K562 (cell line): ENCODE measurements around the gene ADM2. TPM values are rescaled to one million over a fixed set of nuclear protein-coding genes. Genes with fewer than 3 reads are reported as not detected.
A peak's percentile ranks its signal among the peaks of the same experiment; 100 is the strongest.

Source experiments
- CREBBP ChIP-seq: IDR thresholded peaks from one replicate; pipeline ENCODE4 v1.6.1; 2012; ENCODE audit warnings: low read depth, mild to moderate bottlenecking, control low read depth, inconsistent platforms, low read length
- CTBP1 ChIP-seq: fragments of 450-650 bp; IDR thresholded peaks from 2 replicates; pipeline ENCODE4 v1.6.1; 2016; ENCODE audit warnings: borderline replicate concordance
- NCOR1 ChIP-seq: fragments of 450-650 bp; IDR thresholded peaks from 2 replicates; pipeline ENCODE4 v1.6.1; 2016; ENCODE audit warnings: mild to moderate bottlenecking, moderate library complexity
- SRSF3 ChIP-seq: fragments of 200-400 bp; formaldehyde crosslinking; IDR thresholded peaks from 2 replicates; pipeline ENCODE4 v1.6.1; 2016; ENCODE audit warnings: mild to moderate bottlenecking, low read length, moderate library complexity; ENCODE audit not compliant: insufficient read depth
- SUPT5H ChIP-seq: fragments of 450-650 bp; IDR thresholded peaks from 2 replicates; pipeline ENCODE4 v1.6.1; 2016
- XRCC5 ChIP-seq: fragments of 200-400 bp; formaldehyde crosslinking; IDR thresholded peaks from 2 replicates; pipeline ENCODE4 v1.6.1; 2017; ENCODE audit warnings: low read depth, mild to moderate bottlenecking, low read length
- ZNF197 ChIP-seq: fragments of 200-800 bp; sonication (Bioruptor generic); IDR thresholded peaks from 2 replicates; pipeline ENCODE4 v1.6.1; 2016; ENCODE audit warnings: low read depth, missing genetic modification characterization, missing compliant biosample characterization
- ZNF77 ChIP-seq: fragments of 250-450 bp; sonication (Bioruptor Pico); IDR thresholded peaks from 2 replicates; pipeline ENCODE4 v1.5.0; 2020
- polyA plus RNA-seq, 8 experiments: library from polyadenylated mRNA; depleted of rRNA in 4 of 8; stranded (reverse) in 5 of 8; unstranded in 3 of 8; fragments of >200 nt; fragmentation: Nextera tagmentation in 2 of 8; fragmentation: Illumina TruSeq in 1 of 8; extraction: Ambion mirVana in 2 of 8; extraction: Trizol in 1 of 8; gene quantifications; 2 replicates each; pipeline versions ENCODE4 v1.2.1 to v1.2.3, GENCODE V29; 2011 to 2014; ENCODE audit warnings: inconsistent platforms in 1 of 8, missing spikeins in 1 of 8
- total RNA-seq, 7 experiments: library from RNA; depleted of rRNA in 6 of 7; stranded (reverse); fragments of >200 nt in 6 of 7; fragmentation: Illumina TruSeq in 2 of 7; extraction: Trizol in 2 of 7; gene quantifications; 2 replicates each; pipeline versions ENCODE4 v1.2.1 to v1.2.3, GENCODE V29; 2011 to 2021; ENCODE audit warnings: low replicate concordance in 1 of 7
- TF ChIP-seq, protein P1 (sequence below), 2 experiments: fragments of 450-650 bp; IDR thresholded peaks; 2 replicates each; pipeline ENCODE4 v1.6.1; 2016; ENCODE audit warnings: mild to moderate bottlenecking in 2 of 2, borderline replicate concordance in 1 of 2, low read depth in 1 of 2, moderate library complexity in 1 of 2
- TF ChIP-seq, protein P2 (sequence below), 2 experiments: fragments of 450-650 bp in 1 of 2; sonication (generic) in 1 of 2; formaldehyde crosslinking in 1 of 2; IDR thresholded peaks; 2 replicates each; pipeline versions ENCODE4 v1.7.1 to v1.9.0; 2016 to 2022; ENCODE audit warnings: inconsistent platforms in 1 of 2, mild to moderate bottlenecking in 1 of 2, missing genetic modification reagents in 1 of 2

The ADM2 gene
- total and polyA plus RNA-seq, 9 of the 15 experiments (the other 6 are each of a cell fraction or from before 2014, with no cell fraction given) = 0.11 to 5.1 (median 0.38) TPM

DNA sequence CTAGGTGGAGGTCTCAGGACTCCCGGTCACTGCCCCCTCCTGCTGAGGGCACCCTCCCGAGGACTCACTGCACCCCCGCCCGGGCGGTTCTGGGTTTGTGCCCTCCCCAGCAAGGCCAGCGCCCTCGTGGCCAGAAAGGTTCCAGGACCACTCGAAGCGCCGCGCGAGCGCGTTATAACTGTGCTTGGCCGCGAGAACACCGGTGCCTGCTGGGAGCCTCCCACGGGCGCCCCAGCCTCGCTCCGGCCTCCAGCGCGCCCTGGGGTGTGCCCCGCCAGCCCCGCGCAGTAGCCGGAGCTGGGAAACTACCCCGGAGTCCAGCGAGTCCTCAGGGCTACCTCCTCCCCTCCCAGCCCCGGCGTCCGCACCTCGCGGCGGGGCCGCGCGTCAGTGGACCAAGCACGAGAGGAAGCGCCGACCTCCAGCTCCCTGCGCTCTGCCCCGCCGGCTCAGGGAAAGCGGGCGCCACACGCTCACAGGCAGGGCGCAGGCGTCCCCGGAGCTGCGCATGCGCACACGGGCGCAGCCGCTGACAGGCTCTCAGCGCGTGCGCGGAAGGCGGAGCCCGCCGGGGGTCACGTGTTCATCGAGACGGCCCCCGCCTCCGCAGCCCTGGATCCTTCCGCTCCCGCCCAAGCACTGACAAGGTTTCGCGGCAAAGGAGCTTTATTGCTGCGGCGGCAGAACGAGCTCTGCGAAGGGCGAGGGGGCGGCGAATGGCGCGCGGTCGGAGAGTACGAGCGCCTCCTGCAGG lies 43.9 kb downstream of the ADM2 start, which contains the start of gene SCO2 (continued):
- TF ChIP-seq, protein P1, sequence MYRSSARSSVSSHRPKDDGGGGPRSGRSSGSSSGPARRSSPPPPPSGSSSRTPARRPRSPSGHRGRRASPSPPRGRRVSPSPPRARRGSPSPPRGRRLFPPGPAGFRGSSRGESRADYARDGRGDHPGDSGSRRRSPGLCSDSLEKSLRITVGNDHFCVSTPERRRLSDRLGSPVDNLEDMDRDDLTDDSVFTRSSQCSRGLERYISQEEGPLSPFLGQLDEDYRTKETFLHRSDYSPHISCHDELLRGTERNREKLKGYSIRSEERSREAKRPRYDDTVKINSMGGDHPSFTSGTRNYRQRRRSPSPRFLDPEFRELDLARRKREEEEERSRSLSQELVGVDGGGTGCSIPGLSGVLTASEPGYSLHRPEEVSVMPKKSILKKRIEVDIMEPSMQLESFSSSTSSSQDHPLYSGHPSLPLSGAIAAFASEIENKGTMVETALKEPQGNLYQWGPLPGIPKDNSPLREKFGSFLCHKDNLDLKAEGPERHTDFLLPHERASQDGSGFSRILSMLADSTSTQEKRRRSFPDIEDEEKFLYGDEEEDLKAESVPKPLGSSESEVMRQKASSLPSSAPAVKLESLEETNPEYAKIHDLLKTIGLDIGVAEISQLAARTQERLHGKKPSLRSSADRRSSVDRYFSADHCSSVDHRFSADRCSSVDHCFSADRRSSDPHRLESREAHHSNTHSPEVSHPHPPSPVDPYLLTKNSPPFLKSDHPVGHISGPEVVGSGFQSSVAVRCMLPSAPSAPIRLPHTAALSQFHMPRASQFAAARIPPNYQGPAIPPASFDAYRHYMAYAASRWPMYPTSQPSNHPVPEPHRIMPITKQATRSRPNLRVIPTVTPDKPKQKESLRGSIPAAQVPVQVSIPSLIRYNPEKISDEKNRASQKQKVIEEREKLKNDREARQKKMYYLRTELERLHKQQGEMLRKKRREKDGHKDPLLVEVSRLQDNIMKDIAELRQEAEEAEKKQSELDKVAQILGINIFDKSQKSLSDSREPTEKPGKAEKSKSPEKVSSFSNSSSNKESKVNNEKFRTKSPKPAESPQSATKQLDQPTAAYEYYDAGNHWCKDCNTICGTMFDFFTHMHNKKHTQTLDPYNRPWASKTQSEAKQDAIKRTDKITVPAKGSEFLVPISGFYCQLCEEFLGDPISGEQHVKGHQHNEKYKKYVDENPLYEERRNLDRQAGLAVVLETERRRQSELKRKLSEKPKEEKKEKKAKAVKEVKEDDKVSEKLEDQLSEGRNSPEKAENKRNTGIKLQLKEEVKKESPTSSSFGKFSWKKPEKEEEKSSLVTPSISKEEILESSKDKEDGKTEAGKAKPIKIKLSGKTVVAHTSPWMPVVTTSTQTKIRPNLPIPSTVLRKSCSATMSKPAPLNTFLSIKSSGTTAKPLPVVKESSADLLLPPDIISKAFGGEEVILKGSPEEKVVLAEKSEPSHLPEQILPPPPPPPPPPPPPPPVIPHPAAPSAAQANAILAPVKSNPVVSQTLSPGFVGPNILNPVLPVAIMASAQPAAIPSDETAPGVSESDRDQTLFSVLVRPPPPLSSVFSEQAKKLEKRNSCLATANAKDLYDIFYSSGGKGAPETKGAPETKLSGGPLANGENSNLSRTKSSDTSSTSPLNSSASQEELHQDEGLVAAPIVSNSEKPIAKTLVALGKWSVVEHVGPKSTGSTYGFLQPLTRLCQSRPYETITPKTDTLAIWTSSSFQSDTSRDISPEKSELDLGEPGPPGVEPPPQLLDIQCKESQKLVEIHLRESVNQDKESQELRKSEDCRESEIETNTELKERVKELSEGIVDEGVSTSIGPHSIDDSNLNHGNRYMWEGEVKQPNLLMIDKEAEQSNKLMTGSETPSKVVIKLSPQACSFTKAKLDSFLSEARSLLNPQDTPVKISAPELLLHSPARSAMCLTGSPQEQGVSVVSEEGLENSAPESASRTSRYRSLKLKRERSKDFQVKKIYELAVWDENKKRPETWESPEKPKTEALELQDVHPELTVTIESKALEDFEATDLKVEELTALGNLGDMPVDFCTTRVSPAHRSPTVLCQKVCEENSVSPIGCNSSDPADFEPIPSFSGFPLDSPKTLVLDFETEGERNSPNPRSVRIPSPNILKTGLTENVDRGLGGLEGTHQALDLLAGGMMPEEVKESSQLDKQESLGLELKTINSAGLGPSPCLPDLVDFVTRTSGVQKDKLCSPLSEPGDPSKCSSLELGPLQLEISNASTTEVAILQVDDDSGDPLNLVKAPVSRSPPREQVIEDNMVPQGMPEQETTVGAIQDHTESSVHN (IDR thresholded peaks at IDR 0.05; ENCODE audit: borderline replicate concordance in 1 of 2, low read depth in 1 of 2) = no peak
- no peak for TF ChIP-seq XRCC5
- peak; percentile 85 for TF ChIP-seq SUPT5H
- TF ChIP-seq NCOR1 = 0 out of 2 replicates have a peak, but pooled peaks have one; percentile 8
- TF ChIP-seq SRSF3 = no peak
- TF ChIP-seq, protein P2, sequence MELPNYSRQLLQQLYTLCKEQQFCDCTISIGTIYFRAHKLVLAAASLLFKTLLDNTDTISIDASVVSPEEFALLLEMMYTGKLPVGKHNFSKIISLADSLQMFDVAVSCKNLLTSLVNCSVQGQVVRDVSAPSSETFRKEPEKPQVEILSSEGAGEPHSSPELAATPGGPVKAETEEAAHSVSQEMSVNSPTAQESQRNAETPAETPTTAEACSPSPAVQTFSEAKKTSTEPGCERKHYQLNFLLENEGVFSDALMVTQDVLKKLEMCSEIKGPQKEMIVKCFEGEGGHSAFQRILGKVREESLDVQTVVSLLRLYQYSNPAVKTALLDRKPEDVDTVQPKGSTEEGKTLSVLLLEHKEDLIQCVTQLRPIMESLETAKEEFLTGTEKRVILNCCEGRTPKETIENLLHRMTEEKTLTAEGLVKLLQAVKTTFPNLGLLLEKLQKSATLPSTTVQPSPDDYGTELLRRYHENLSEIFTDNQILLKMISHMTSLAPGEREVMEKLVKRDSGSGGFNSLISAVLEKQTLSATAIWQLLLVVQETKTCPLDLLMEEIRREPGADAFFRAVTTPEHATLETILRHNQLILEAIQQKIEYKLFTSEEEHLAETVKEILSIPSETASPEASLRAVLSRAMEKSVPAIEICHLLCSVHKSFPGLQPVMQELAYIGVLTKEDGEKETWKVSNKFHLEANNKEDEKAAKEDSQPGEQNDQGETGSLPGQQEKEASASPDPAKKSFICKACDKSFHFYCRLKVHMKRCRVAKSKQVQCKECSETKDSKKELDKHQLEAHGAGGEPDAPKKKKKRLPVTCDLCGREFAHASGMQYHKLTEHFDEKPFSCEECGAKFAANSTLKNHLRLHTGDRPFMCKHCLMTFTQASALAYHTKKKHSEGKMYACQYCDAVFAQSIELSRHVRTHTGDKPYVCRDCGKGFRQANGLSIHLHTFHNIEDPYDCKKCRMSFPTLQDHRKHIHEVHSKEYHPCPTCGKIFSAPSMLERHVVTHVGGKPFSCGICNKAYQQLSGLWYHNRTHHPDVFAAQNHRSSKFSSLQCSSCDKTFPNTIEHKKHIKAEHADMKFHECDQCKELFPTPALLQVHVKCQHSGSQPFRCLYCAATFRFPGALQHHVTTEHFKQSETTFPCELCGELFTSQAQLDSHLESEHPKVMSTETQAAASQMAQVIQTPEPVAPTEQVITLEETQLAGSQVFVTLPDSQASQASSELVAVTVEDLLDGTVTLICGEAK (IDR thresholded peaks at IDR 0.05) = no peak
- TF ChIP-seq, protein P2 (CRISPR knock-in tag; IDR thresholded peaks at IDR 0.05) = no peak
- peak; percentile 60 for TF ChIP-seq CTBP1
- TF ChIP-seq CREBBP = no peak
- no peak for TF ChIP-seq ZNF77 (CRISPR knock-in tag)
- TF ChIP-seq ZNF197 (CRISPR knock-in tag) = no peak
